NCI-H345 (cell line): ENCODE results near the gene KRTAP9-4.
"Not testable (repeated sequence)": the region's sequence is repeated elsewhere in the genome, so short reads cannot be mapped to it uniquely, and the experiment has no call there.

Experiments
- DNase-seq: peaks from one replicate; lab custom pipeline; 2025; lab: John Stamatoyannopoulos, UW

KRTAP9-4 gene, protein sequence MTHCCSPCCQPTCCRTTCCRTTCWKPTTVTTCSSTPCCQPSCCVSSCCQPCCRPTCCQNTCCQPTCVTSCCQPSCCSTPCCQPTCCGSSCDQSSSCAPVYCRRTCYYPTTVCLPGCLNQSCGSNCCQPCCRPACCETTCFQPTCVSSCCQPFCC

DNA sequence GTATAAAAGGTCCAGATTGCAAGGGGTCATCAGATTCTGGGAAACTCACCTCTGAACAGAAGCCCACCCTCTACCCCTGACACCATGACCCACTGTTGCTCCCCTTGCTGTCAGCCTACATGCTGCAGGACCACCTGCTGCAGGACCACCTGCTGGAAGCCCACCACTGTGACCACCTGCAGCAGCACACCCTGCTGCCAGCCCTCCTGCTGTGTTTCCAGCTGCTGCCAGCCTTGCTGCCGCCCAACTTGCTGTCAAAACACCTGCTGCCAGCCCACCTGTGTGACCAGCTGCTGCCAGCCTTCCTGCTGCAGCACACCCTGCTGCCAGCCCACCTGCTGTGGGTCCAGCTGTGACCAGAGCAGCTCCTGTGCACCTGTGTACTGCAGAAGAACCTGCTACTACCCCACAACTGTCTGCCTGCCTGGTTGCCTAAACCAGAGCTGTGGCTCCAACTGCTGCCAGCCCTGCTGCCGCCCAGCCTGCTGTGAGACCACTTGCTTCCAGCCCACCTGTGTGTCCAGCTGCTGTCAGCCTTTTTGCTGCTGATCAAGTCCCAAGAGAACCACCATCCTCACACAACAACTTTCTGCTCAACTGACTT is at the start of gene KRTAP9-4:
Gene KRTAP9-4 (plus strand): TSS at position 51 of the 604 bp plus-strand sequence. CDS start 34 bp downstream, at position 85.
- DNase-seq, result not testable (repeated sequence)

GRCh38 chr17:41211845-41212466 is 37.5 kb upstream of the KRTAP9-4 start:
- peak; percentile 71 for DNase-seq

GRCh38 chr17:41212524-41213169 is 36.8 kb upstream of the KRTAP9-4 start:
- peak; percentile 76 for DNase-seq

GRCh38 chr17:41215681-41216080 is 33.8 kb upstream of the KRTAP9-4 start:
- no peak for DNase-seq

DNA sequence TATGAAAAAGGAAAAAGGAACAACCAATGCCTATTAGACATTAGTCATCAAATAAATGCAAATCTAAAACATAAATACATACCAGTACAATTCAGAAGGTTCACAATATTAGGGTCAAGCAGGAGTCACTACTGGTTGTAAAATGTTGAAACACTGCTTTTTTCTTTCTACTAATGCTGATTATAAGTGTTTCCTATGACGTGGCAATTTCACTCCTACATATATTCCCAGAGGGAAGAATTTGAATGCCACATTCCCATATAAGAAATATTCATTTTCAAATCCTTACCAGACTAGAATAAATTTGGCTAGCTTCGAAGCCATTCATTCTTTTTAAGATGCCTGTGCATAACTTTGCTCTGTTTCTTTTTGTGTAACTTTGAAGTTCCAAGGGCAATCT is 25.7 kb upstream of the KRTAP9-4 start:
- DNase-seq, result no peak

- no peak for DNase-seq
These were observed 23.4 kb upstream of the KRTAP9-4 start for GRCh38 chr17:41226051-41226450.

GRCh38 chr17:41226598-41227095 is 22.8 kb upstream of the KRTAP9-4 start, which contains the start of gene KRTAP9-2:
Gene KRTAP9-2 (plus strand): TSS chr17:41226648. CDS start chr17:41226655, 7 bp downstream.
- DNase-seq, result not testable (repeated sequence)

DNA sequence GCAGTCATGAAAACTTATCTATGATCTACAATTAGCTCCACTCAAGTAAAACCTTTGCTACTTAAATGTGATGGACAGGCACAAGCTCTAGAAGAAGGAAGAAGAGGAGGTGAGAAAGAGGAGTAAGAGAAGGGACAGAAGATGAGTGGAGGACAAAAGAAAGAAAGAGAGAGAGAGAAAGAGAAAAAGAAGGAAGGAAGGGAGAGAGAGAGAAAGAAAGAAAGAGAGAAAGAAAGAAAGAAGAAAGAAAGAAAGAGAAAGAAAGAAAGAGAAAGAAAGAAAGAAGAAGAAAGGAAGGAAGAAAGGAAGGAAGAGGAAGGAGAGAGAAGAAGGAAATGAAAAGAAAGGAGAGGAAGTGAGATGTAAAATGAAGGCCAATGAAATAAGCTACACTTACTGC is 19.4 kb upstream of the KRTAP9-4 start:
- DNase-seq, result no peak

- DNase-seq, result no peak
These were observed 17.8 kb upstream of the KRTAP9-4 start for GRCh38 chr17:41231731-41232130.

DNA sequence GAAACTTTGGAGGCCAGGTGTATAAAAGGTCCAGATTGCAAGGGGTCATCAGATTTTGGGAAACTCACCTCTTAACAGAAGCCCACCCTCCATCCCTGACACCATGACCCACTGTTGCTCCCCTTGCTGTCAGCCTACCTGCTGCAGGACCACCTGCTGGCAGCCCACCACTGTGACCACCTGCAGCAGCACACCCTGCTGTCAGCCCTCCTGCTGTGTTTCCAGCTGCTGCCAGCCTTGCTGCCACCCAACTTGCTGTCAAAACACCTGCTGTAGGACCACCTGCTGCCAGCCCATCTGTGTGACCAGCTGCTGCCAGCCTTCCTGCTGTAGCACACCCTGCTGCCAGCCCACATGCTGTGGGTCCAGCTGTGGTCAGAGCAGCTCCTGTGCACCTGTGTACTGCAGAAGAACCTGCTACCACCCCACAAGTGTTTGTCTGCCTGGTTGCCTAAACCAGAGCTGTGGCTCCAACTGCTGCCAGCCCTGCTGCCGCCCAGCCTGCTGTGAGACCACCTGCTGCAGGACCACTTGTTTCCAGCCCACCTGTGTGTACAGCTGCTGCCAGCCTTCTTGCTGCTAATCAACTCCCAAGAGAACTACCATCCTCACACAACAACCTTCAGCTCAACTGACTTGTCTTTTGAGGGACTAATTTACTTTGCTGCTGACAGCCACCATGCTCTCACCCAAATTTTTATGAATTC is 16.9 kb upstream of the KRTAP9-4 start, which contains the start of gene KRTAP9-3:
Gene KRTAP9-3 (plus strand): TSS at position 51 of the 707 bp plus-strand sequence. CDS start 53 bp downstream, at position 104.
- not testable (repeated sequence) for DNase-seq

GRCh38 chr17:41237116-41237515 is 12.4 kb upstream of the KRTAP9-4 start:
- not testable (repeated sequence) for DNase-seq

GRCh38 chr17:41237949-41238437 is 11.5 kb upstream of the KRTAP9-4 start, which contains the start of gene KRTAP9-8:
Gene KRTAP9-8 (plus strand): TSS chr17:41237999. CDS start chr17:41238052, 53 bp downstream.
- not testable (repeated sequence) for DNase-seq

- DNase-seq, result not testable (repeated sequence)
These were observed 2.3 kb upstream of the KRTAP9-4 start for GRCh38 chr17:41246995-41247787.

- no peak for DNase-seq
These were observed 1.8 kb downstream of the KRTAP9-4 start for GRCh38 chr17:41251261-41251660.

DNA sequence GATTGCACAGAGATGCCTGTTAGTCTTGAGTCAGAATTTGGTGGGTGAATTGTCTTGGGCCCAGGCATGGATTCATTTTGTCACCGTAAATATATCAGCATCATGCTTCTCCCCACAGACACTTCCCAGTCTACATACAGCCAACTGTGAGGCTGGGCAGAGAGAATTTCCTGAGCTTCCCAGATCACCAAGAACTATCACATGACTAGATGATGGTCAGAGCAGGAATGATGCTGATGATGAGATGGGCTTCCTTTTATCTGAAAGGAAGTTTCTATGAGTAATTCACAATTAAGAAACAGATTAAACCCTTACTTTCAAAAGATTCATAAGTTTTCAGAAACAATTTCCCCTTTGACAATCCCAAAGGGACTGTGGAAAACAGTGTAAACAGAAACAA is 5.4 kb downstream of the KRTAP9-4 start:
- no peak for DNase-seq

DNA sequence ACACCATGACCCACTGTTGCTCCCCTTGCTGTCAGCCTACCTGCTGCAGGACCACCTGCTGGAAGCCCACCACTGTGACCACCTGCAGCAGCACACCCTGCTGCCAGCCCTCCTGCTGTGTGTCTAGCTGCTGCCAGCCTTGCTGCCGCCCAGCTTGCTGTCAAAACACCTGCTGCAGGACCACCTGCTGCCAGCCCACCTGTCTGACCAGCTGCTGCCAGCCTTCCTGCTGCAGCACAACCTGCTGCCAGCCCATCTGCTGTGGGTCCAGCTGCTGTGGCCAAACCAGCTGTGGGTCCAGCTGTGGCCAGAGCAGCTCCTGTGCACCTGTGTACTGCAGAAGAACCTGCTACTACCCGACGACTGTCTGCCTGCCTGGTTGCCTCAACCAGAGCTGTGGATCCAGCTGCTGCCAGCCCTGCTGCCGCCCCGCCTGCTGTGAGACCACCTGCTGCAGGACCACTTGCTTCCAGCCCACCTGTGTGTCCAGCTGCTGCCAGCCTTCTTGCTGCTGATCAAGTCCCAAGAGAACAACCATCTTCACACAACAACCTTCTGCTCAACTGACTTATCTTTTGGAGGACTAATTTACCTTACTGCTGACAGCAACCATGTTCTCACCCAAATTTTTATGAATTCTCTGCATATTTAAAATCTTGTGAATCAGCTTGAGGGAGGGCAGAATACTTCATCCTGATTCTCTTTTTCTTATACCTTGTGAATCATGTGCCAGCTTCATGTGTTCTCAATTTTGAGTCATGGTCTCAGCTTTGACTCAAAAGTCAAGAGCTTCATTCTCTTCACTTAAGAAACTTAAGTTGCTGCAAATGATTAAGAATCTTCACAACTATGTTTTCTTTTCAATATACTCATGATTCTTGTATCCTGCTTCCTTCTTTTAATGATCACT is 6.1 kb downstream of the KRTAP9-4 start, which contains the start of gene KRTAP9-9:
Gene KRTAP9-9 (plus strand): TSS at position 4 of the 910 bp plus-strand sequence.
- not testable (repeated sequence) for DNase-seq

DNA sequence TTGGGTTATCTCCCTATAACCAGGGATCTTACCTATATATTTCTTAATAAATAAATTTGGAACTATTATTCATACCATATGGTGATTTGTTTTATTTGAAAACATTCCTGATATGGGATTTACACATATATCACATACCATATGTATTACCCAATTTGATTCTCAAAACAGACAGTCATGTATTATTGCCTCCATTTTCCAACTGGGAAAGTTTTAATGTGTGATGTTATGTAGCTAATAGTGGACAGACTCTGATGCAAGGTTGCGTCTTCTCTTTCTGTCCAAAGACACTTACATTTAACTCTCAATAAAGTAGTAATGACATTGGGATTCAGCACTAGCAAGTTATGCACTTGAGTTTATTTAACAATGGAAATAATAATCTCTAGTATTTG is 6.8 kb downstream of the KRTAP9-4 start:
- no peak for DNase-seq

DNA sequence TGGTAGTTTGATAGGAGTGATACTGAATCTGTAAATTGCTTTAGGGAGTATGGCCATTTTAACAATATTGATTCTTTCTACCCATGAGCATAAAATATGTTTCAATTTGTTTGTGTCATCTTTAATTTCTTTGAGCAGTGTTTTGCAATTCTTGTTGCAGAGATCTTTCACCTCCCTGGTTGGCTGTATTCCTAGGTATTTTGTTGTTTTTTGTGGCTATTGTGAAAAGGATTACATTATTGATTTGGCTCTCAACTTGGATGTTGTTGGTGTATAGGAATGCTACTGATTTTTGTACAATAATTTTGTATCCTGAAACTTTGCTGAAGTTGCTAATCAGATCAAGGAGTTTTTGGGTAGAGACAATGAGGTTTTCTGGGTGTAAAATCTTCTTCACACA is 8.9 kb downstream of the KRTAP9-4 start:
- DNase-seq, result no peak

GRCh38 chr17:41263212-41263611 is 13.7 kb downstream of the KRTAP9-4 start:
- DNase-seq, result no peak
